Rectal smooth muscle tissue (tissue), 1 donor: ENCODE data around the gene AXL.

ENCODE experiments used
- H3K27ac ChIP-seq: one replicate; pipeline ENCODE4 v1.7.0; 2013; ENCODE audit warnings: low read depth, low read length, inconsistent platforms
- H3K27me3 ChIP-seq: one replicate; pipeline ENCODE4 v1.7.0; 2013; ENCODE audit warnings: low read length; ENCODE audit not compliant: control insufficient read depth, insufficient read depth
- H3K36me3 ChIP-seq: one replicate; pipeline ENCODE4 v1.7.0; 2013; ENCODE audit warnings: low read length; ENCODE audit not compliant: control insufficient read depth, insufficient read depth
- H3K4me1 ChIP-seq: one replicate; pipeline ENCODE4 v1.7.0; 2013; ENCODE audit warnings: low read length; ENCODE audit not compliant: control insufficient read depth, insufficient read depth
- H3K4me3 ChIP-seq: one replicate; pipeline ENCODE4 v1.7.0; 2013; ENCODE audit warnings: low read length
- H3K9ac ChIP-seq: one replicate; pipeline ENCODE4 v1.7.0; 2013; ENCODE audit warnings: low read length

The AXL gene

GRCh38 chr19:41300555-41300954, 81.5 kb downstream of the AXL start:
- peaks cover 36% of the 10 kb centered on the region for H3K4me1 ChIP-seq
- no peak overlapping the region for H3K4me3 ChIP-seq
- H3K27me3 ChIP-seq, result no peaks in the 10 kb centered on the region
- H3K27ac ChIP-seq, result peak overlapping the region; percentile 83
- peaks cover 41% of the 10 kb centered on the region for H3K36me3 ChIP-seq
- H3K9ac ChIP-seq, result no peak overlapping the region

- Histone ChIP-seq H3K9ac (no peak overlapping the region), H3K27ac (no peak overlapping the region), H3K36me3 (peaks cover 44% of the 10 kb centered on the region), H3K4me1 (peaks cover 26% of the 10 kb centered on the region), H3K4me3 (no peak overlapping the region), H3K27me3 (no peaks in the 10 kb centered on the region)
Measured at GRCh38 chr19:41302624-41303351, 83.8 kb downstream of the AXL start.

- Histone ChIP-seq H3K9ac (no peak overlapping the region), H3K36me3 (peaks cover 44% of the 10 kb centered on the region), H3K4me3 (no peak overlapping the region), H3K27me3 (no peaks in the 10 kb centered on the region), H3K27ac (no peak overlapping the region), H3K4me1 (peaks cover 22% of the 10 kb centered on the region)
Measured at GRCh38 chr19:41303954-41304353, 84.9 kb downstream of the AXL start.

- H3K36me3 ChIP-seq, result peaks cover 44% of the 10 kb centered on the region
- no peak overlapping the region for H3K4me3 ChIP-seq
- H3K27ac ChIP-seq, result no peak overlapping the region
- H3K27me3 ChIP-seq, result no peaks in the 10 kb centered on the region
- peaks cover 15% of the 10 kb centered on the region for H3K4me1 ChIP-seq
- no peak overlapping the region for H3K9ac ChIP-seq
Measured at GRCh38 chr19:41304706-41305483, 85.9 kb downstream of the AXL start.

DNA sequence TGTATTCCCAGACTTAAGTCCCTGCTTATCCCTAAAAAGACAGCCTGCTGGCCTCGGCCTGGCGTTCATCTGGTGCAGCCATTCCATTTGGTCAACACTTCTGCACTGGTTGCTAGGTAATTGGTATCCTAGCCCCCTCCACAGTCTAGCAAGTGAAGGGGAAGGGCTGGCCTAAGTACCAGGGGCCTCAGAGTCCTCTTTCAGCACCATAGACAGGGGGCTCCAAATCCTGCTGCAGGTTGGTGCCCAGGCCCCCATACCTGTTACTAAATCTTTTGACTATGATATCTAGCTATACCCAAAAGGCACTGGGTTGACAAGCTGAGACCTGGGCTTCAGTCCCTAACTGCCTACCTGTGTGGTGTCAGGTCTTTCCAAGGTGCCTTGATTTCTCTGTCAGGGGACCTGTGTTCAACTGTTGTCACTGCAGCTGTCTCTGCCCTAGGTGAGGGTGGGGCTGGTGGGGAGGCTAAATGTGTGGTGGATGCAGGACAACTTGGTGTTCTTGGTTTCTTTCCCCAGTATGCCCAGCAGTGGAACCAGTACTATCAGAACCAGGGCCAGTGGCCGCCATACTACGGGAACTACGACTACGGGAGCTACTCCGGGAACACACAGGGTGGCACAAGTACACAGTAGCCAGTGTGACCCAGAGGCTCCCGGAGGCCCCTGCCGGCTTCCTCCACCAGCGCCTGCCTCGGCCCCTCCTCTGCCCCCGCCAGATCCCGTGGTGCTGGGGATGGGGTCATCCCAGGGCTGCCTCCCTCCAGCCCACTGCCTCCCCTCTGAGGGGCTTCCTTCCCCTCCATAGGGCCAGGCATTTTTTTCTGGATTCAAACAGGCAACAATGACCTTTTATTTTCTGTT, 87.1 kb downstream of the AXL start:
- H3K27ac ChIP-seq, result no peak overlapping the region
- no peak overlapping the region for H3K9ac ChIP-seq
- peaks cover 15% of the 10 kb centered on the region for H3K4me1 ChIP-seq
- peaks cover 40% of the 10 kb centered on the region for H3K36me3 ChIP-seq
- no peak overlapping the region for H3K4me3 ChIP-seq
- H3K27me3 ChIP-seq, result no peaks in the 10 kb centered on the region

DNA sequence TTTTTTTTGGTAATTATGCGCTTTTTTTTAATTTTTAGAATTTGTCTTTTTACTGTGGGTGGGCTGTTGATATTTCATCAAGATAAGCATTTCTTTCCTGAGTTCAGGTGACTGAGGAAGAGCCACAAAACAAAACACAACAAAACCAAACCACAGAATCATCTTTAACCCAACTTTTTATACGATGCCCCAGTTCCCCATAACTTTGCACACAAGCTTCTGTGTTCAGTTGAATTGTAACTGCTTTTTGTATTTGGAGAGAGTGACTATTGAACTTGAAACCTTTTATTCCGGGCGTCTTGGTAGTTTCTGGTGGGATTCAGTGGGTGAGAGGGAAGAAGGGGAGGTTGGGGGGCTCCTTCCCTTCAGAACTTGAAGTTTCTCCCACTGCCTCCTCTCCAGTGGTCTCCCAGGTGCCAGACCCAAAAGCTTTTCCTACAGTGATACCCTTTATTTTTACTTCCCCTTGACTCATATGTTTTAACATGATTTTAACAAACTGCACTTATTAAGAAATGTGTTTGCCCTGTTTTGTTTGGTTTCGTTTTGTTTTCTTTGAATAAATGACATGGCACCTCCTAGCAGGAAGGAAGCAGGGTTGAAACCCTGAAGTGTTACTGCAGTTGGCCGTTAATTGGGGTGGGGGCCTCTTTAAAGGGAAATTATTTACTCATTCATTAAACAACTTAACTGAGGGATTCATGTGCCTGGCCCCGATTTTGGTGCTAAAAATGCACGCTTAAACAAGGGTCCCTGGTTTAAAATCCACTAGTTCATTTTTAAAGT, 88.3 kb downstream of the AXL start:
- Histone ChIP-seq H3K4me1 (peaks cover 15% of the 10 kb centered on the region), H3K9ac (no peak overlapping the region), H3K27me3 (no peaks in the 10 kb centered on the region), H3K4me3 (no peak overlapping the region), H3K36me3 (peaks cover 40% of the 10 kb centered on the region), H3K27ac (peak overlapping the region; percentile 30)

GRCh38 chr19:41307954-41308449, 89.0 kb downstream of the AXL start:
- peak overlapping the region; percentile 30 for H3K27ac ChIP-seq
- H3K9ac ChIP-seq, result no peak overlapping the region
- no peak overlapping the region for H3K4me3 ChIP-seq
- peaks cover 34% of the 10 kb centered on the region for H3K36me3 ChIP-seq
- H3K4me1 ChIP-seq, result peaks cover 15% of the 10 kb centered on the region
- H3K27me3 ChIP-seq, result no peaks in the 10 kb centered on the region

DNA sequence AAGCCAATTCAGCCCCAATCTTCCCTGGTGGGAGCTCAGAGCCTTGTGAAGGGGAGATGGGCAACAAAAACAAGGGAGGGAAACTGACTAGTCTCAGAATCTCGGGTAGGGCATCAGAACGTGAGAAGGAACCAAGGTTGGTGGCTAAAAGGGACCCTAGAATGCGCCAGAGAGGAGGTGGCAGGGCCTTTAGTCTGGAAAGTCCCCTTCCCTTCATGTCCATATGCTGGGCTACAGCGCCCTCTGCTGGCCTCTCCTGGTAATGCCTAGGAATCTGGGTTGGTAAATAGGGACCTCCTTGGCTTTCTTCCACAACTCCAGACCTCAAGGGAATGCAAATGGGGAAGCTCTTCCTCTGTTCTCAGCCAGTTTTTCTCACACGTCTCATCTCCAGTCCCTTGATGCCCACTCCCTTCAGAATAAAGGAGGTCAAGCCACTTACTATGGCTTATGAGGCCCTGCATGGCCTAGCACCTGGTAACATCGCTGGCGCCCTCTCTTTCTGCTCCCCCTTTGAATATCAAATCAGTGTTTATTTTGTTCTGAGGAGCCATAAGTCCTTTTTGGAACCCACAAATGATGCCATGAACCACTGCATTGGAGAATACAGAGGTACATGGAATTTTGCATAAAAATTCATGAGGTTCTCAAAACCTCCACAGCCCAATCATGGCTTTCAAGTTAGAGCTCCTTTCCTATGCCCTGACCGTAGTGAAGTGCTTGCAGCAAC, 89.6 kb downstream of the AXL start:
- H3K9ac ChIP-seq, result no peak overlapping the region
- H3K36me3 ChIP-seq, result peaks cover 32% of the 10 kb centered on the region
- peaks cover 15% of the 10 kb centered on the region for H3K4me1 ChIP-seq
- H3K4me3 ChIP-seq, result peak overlapping the region; percentile 97
- H3K27me3 ChIP-seq, result no peaks in the 10 kb centered on the region
- H3K27ac ChIP-seq, result peak overlapping the region; percentile 97

- peak overlapping the region; percentile 97 for H3K4me3 ChIP-seq
- H3K27me3 ChIP-seq, result no peaks in the 10 kb centered on the region
- peaks cover 25% of the 10 kb centered on the region for H3K36me3 ChIP-seq
- peak overlapping the region; percentile 97 for H3K27ac ChIP-seq
- H3K4me1 ChIP-seq, result peaks cover 15% of the 10 kb centered on the region
- H3K9ac ChIP-seq, result peak overlapping the region; percentile 98
Measured at GRCh38 chr19:41309180-41310032, 90.4 kb downstream of the AXL start.

DNA sequence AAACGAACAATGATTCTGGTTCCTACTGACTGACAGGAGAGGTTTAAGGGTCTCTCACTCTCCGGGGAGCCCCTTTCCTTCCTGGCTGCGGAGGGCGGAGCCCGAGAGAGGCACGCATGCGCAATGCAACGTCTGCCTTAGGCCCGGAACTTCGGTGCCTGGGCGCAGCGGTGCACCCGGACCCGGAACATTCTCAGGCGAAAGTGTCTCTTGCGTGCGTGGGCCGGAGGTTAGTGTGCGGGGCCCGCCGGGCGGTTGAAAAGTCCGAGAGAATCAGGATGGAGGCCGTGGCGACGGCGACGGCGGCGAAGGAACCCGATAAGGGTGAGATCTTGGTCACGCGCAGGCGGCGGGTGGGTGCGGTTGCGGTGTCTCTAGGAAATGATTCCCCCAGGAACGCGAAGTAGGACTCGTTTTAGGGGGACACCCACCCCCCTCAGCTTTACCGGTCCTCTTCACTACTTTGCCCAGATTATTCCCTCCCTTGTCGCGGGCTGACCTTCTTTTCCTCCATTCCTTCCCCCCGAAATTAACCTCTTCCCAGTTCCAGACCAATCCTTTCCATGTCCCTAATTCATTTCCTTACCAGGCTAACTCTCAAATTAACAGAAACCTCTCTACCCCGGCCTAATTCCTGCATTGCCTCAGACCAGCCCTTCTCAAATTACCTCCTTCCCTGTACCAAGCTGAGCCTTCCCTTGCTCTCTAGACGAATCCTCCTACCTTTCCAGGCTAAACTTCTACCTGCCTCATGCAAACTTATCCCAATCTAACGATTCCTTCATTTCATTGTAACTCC, 91.2 kb downstream of the AXL start, which contains the start of gene CCDC97:
Gene CCDC97 (plus strand): TSS at position 140 of the 799 bp plus-strand sequence. CDS start 139 bp downstream, at position 279.
- H3K27ac ChIP-seq, result peak within 1 kb of the TSS; percentile 97
- H3K27me3 ChIP-seq, result no peaks in the 10 kb centered on the region
- peaks cover 15% of the 10 kb centered on the region for H3K4me1 ChIP-seq
- H3K9ac ChIP-seq, result peak within 1 kb of the TSS; percentile 98
- peak within 1 kb of the TSS; percentile 97 for H3K4me3 ChIP-seq
- H3K36me3 ChIP-seq, result peaks cover 18% of the 10 kb centered on the region
